ENCODE measurements around the gene CD22. TPM values are rescaled to one million over a fixed set of nuclear protein-coding genes. Genes with fewer than 3 reads are reported as not detected.

CD22 gene
- total and polyA plus RNA-seq, 2 donors from 2014 or later, result 0.82 to 15.4 TPM

DNA sequence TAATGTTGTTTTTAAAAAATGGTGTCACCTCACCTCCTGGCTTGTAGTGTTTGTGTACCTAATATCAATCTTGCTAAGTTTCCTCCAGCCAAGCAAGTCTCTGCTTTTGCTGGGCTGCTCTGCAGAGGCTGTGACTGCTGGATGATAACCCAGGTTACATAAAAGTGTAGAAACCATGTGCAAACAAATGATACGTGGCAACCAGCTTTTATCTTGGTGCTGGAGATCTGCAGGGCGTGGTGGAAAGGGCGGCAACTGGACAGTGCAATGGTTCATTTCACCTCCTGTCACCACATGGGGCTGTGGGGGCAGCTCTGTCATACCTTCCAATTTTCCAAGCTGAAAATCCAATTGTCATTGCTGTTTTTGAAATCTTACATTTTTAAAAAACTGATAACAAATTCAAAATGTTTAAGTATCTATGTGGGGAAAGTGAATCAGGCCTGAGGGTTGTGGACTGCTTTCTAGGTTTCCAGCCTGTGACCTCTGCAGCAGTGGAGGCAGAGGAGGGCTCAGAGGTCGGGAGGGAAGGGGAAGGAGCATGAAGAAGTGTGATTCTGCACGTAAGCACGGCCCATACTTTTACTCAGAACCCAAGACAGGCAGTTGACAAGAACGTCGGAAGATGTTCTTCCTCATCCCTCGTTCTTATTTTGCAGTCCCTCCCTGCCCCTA, 51.6 kb downstream of the CD22 start:
- Histone ChIP-seq H3K36me3 (ENCODE audit: control insufficient read depth in 2 of 3, insufficient read depth in 3 of 3, low read length in 3 of 3) (no peaks in the 10 kb centered on the region), H3K27me3 (ENCODE audit: control insufficient read depth, insufficient read depth, low read length) (no peaks in the 10 kb centered on the region), H3K9ac (ENCODE audit: low read length in 3 of 3) (no peak overlapping the region), H3K27ac (ENCODE audit: low read depth in 2 of 2, low read length in 2 of 2) (no peak overlapping the region), H3K9me3 (ENCODE audit: control insufficient read depth in 2 of 3, insufficient read depth in 1 of 3, low read length in 3 of 3) (no peaks in the 10 kb centered on the region), H3K4me3 (ENCODE audit: low read length in 3 of 3) (no peak overlapping the region), H3K4me1 (ENCODE audit: control insufficient read depth in 2 of 3, insufficient read depth in 2 of 3, low read depth in 1 of 3, low read length in 3 of 3) (no peaks in the 10 kb centered on the region)
- DNase-seq, result no peak
- FAIRE-seq, result no peak
- TF ChIP-seq, protein P1, sequence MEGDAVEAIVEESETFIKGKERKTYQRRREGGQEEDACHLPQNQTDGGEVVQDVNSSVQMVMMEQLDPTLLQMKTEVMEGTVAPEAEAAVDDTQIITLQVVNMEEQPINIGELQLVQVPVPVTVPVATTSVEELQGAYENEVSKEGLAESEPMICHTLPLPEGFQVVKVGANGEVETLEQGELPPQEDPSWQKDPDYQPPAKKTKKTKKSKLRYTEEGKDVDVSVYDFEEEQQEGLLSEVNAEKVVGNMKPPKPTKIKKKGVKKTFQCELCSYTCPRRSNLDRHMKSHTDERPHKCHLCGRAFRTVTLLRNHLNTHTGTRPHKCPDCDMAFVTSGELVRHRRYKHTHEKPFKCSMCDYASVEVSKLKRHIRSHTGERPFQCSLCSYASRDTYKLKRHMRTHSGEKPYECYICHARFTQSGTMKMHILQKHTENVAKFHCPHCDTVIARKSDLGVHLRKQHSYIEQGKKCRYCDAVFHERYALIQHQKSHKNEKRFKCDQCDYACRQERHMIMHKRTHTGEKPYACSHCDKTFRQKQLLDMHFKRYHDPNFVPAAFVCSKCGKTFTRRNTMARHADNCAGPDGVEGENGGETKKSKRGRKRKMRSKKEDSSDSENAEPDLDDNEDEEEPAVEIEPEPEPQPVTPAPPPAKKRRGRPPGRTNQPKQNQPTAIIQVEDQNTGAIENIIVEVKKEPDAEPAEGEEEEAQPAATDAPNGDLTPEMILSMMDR (IDR thresholded peaks at IDR 0.05; ENCODE audit: borderline replicate concordance, extremely low read depth, insufficient read depth), result no peak
- intact Hi-C loops (cut with DNase I), result no loop called here

DNA sequence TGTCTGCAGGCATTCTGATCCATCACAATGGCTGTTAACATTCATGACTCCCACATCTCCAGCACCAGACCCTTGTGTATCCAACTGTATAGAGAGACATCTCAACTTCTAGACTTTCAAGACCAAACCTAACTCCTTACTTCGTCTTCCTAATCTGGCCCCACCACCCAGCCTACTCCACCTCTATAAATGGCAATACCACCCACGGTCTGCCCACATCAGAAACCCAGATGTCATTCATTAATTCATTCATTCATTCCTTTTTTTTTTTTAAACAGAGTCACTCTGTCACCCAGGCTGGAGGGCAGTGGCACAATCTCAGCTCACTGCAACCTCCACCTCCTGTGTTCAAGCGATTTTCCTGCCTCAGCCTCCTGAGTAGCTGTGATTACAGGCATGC, 52.3 kb downstream of the CD22 start:
- TF ChIP-seq, protein P1 (IDR thresholded peaks at IDR 0.05; ENCODE audit: borderline replicate concordance, extremely low read depth, insufficient read depth), result no peak
- no peaks in the 10 kb centered on the region for H3K36me3 ChIP-seq (ENCODE audit: control insufficient read depth in 2 of 3, insufficient read depth in 3 of 3, low read length in 3 of 3)
- H3K27ac ChIP-seq (ENCODE audit: low read depth in 2 of 2, low read length in 2 of 2), result no peak overlapping the region
- intact Hi-C loops (cut with DNase I), result no loop called here
- H3K4me3 ChIP-seq (ENCODE audit: low read length in 3 of 3), result no peak overlapping the region
- no peak overlapping the region for H3K9ac ChIP-seq (ENCODE audit: low read length in 3 of 3)
- DNase-seq (no peak), FAIRE-seq (no peak)
- H3K9me3 ChIP-seq (ENCODE audit: control insufficient read depth in 2 of 3, insufficient read depth in 1 of 3, low read length in 3 of 3), result no peaks in the 10 kb centered on the region
- H3K4me1 ChIP-seq (ENCODE audit: control insufficient read depth in 2 of 3, insufficient read depth in 2 of 3, low read depth in 1 of 3, low read length in 3 of 3), result no peaks in the 10 kb centered on the region
- no peaks in the 10 kb centered on the region for H3K27me3 ChIP-seq (ENCODE audit: control insufficient read depth, insufficient read depth, low read length)

DNA sequence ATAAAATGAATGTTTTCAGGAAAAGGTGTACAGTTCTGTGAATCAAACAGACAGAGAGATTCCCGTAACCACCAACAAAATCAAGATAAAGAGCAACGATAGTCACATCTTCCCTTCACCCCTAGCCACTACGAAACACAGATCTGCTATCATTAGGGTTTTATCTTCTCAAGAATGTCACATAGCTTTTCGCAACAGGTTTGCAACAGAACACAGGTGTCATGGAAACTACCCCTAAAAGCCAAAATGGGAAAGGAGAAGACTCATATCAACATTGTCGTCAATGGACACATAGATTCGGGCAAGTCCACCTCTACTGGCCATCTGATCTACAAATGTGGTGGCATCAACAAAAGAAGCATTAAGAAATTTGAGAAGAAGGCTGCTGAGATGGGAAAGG, 52.9 kb downstream of the CD22 start:
- intact Hi-C loops (cut with DNase I), result no loop called here
- H3K27ac ChIP-seq (ENCODE audit: low read depth in 2 of 2, low read length in 2 of 2), result no peak overlapping the region
- no peaks in the 10 kb centered on the region for H3K27me3 ChIP-seq (ENCODE audit: control insufficient read depth, insufficient read depth, low read length)
- H3K4me3 ChIP-seq (ENCODE audit: low read length in 3 of 3), result no peak overlapping the region
- DNase-seq (no peak), FAIRE-seq (no peak)
- H3K36me3 ChIP-seq (ENCODE audit: control insufficient read depth in 2 of 3, insufficient read depth in 3 of 3, low read length in 3 of 3), result no peaks in the 10 kb centered on the region
- no peak overlapping the region for H3K9ac ChIP-seq (ENCODE audit: low read length in 3 of 3)
- H3K4me1 ChIP-seq (ENCODE audit: control insufficient read depth in 2 of 3, insufficient read depth in 2 of 3, low read depth in 1 of 3, low read length in 3 of 3), result no peaks in the 10 kb centered on the region
- no peaks in the 10 kb centered on the region for H3K9me3 ChIP-seq (ENCODE audit: control insufficient read depth in 2 of 3, insufficient read depth in 1 of 3, low read length in 3 of 3)
- TF ChIP-seq, protein P1 (IDR thresholded peaks at IDR 0.05; ENCODE audit: borderline replicate concordance, extremely low read depth, insufficient read depth), result no peak

DNA sequence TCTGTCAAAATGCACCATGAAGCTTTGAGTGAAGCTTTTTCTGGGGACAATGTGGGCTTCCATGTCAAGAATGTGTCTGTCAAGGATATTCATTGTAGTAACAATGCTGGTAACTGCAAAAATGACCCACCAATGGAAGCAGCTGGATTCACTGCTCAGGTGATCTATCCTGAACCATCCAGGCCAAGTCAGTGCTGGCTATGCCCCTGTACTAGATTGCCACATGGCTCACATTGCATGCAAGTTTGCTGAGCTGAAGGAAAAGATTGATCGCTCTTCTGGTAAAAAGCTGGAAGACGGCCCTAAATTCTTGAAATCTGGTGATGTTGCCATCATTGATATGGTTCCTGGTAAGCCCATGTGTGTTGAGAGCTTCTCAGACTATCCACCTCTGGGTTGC, 54.5 kb downstream of the CD22 start:
- FAIRE-seq, result no peak

More for the DNA sequence above, 54.5 kb downstream of the CD22 start:
- H3K4me1 ChIP-seq (ENCODE audit: control insufficient read depth in 2 of 3, insufficient read depth in 2 of 3, low read depth in 1 of 3, low read length in 3 of 3), result no peaks in the 10 kb centered on the region
- no peaks in the 10 kb centered on the region for H3K9me3 ChIP-seq (ENCODE audit: control insufficient read depth in 2 of 3, insufficient read depth in 1 of 3, low read length in 3 of 3)
- no peak for DNase-seq
- H3K27ac ChIP-seq (ENCODE audit: low read depth in 2 of 2, low read length in 2 of 2), result no peak overlapping the region
- H3K9ac ChIP-seq (ENCODE audit: low read length in 3 of 3), result no peak overlapping the region
- no peak overlapping the region for H3K4me3 ChIP-seq (ENCODE audit: low read length in 3 of 3)
- TF ChIP-seq, protein P1 (IDR thresholded peaks at IDR 0.05; ENCODE audit: borderline replicate concordance, extremely low read depth, insufficient read depth), result no peak
- no peaks in the 10 kb centered on the region for H3K27me3 ChIP-seq (ENCODE audit: control insufficient read depth, insufficient read depth, low read length)
- no peaks in the 10 kb centered on the region for H3K36me3 ChIP-seq (ENCODE audit: control insufficient read depth in 2 of 3, insufficient read depth in 3 of 3, low read length in 3 of 3)
- intact Hi-C loops (cut with DNase I), result no loop called here

All from kidney (tissue), 14 donors.